22Rv1 (cell line): ENCODE measurements around the gene NRP2.

Source experiments
- H3K27ac ChIP-seq: fragments of 450-650 bp; 2 replicates; pipeline ENCODE4 v1.5.1; 2017
- CTCF ChIP-seq: fragments of 450-650 bp; IDR thresholded peaks from 2 replicates; pipeline ENCODE4 v1.5.1; 2017; ENCODE audit warnings: mild to moderate bottlenecking
- ZFX ChIP-seq: fragments of 450-650 bp; IDR thresholded peaks from 2 replicates; pipeline ENCODE4 v1.6.1; 2017; ENCODE audit warnings: antibody characterized with exemption, borderline replicate concordance

NRP2 gene

DNA sequence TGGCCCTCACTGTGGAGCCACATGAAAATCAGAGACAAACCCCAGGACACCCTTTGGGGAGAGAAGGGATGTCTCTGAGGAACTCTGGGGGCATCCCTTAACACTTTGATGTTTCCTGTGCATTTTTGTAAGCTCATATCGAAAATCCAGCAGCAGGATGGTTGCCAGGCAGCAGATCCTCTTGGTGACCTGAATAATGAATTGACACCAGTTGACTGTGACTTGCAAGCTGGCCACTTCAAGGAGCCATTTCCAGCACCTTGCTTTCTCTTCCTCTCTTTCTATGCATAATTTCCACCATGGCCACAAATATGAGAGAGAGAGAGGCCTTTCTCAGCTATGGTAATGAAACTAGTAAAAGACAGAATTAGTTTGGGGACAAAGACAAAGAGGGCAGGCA lies 91.7 kb downstream of the NRP2 start:
- H3K27ac ChIP-seq, result no peak overlapping the region
- TF ChIP-seq ZFX (no peak), CTCF (no peak)

- no peak overlapping the region for H3K27ac ChIP-seq
- TF ChIP-seq ZFX (no peak), CTCF (no peak)
Measured at GRCh38 chr2:205775097-205775877, 93.0 kb downstream of the NRP2 start.

- TF ChIP-seq ZFX (no peak), CTCF (peak; percentile 93)
- H3K27ac ChIP-seq, result no peak overlapping the region
Measured at GRCh38 chr2:205776139-205776538, 93.8 kb downstream of the NRP2 start.

DNA sequence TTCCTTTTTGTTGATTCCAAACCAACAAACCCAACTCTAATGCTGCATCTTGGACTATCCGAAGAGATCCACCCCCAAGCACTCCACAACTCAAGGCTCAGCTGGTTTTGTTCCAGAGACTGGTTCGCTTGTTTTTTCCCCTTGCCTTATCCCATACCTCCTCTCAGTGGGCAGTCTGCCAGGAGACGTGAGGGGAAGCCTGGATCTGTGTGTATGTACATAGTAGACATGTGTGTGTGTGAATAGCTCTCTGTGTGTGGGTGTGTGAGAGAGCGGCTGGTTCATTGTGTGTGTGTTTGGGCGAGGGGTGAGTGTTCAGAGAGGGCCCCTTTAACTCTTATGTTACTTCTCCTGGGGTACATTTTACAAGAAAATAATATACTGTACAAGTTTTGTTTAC lies 94.4 kb downstream of the NRP2 start:
- TF ChIP-seq CTCF, result no peak
- no peak for TF ChIP-seq ZFX
- H3K27ac ChIP-seq, result no peak overlapping the region

DNA sequence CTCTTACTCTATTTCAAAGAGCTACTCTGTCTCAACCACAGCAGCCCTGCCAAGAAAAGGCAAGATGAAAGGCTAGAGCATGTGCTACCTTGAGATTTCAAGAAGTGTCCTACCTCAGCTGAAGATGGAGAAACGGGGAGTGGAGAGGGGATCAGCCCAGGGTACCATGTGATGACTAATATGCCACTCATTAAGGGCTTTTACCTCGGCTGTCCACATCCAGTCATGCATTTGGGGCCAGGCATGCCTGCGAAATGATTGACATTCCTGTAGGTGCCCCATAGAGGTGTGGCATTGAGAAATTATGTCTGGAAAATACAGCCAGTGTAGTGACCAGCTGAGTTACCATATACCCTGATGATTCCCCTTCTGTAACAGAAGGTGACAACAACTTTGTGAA lies 96.1 kb downstream of the NRP2 start:
- no peak overlapping the region for H3K27ac ChIP-seq
- TF ChIP-seq CTCF (no peak), ZFX (no peak)

DNA sequence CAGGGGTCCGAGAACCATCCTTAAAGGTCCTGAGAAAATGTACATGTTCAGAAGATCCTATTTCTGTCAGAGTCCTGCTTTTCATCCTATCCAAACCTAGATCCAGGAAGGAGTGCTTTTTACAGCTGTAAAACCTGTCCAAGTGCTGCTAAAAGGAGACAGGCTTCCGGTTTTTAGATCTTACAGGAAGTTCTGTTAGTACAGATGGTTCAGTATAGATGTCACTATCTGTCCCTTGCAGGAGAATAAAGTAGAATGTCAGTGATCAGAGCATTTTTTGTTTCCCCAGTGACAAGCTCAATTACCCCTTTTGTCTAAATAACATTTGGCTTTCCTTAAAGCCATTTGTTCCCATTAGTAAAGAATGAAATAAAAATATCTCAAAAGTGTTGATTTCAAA lies 98.3 kb downstream of the NRP2 start:
- H3K27ac ChIP-seq, result no peak overlapping the region
- TF ChIP-seq CTCF (no peak), ZFX (no peak)

DNA sequence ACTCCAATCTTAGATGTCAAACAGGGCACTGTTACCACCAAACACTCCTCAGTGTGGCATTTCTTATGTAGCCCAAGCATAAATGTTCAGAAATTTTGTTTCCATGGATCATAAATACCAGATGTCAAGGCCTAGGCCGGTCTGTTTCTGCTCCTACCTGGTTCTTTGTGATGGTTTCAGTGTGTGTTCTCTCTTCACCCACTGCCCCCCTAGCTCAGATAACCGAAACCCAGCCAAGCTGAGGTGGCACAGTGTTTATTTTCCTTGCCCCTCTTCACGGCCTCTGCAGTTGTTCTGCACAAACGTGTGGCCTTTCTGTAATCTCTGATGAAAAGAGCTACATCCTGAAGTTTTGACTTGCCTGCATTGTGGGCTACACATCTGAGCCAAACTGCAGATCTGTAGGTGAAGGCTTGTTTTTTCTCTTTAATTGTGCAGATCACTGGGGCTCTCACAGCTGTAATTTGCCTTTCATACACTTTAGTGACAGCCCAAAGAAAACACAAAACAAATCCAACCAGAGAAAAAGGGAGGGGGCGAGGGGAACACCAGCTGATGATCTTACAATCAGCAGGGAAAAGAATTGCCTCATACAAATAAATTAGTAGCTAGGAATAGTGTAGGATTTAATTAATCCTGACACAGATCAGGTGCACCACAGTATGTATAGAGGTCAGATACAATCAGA lies 99.1 kb downstream of the NRP2 start:
- no peak overlapping the region for H3K27ac ChIP-seq
- TF ChIP-seq CTCF (no peak), ZFX (no peak)
